ENCODE measurements around the gene ARV1.
"Not testable (repeated sequence)": the region's sequence is repeated elsewhere in the genome, so short reads cannot be mapped to it uniquely, and the experiment has no call there.

Gene ARV1

DNA sequence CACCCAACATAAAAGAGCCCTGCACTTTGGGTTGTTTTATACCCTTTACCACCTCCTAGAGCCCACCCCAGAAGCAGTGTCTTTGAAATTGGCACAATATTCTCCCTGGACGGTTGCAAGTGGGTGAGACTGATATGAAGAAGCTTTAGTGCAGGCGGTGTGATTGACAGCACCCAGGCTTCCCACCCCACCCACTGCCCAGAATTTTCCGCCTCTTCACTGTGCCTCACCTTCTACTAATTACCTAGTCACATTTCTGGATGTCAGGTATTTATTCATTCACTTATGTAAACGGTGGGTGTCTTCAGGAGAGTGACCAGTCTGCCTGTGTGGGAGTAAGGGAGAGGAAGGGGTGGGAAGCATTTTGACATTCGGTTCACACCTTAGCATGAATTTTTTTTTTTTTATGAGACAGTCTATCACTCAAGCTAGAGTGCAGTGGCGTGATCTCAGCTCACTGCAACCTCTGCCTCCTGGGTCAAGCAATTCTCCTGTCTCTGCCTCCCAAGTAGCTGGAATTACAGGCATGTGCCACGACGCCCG, 62.9 kb downstream of the ARV1 start:
- Histone ChIP-seq H3K9ac (ENCODE audit: low read depth, low read length, poor library complexity, severe bottlenecking) (no peak overlapping the region), H3K27me3 (ENCODE audit: insufficient read depth, low read length, poor library complexity, severe bottlenecking) (no peaks in the 10 kb centered on the region)
- TF ChIP-seq EZH2phosphoT487 (IDR thresholded peaks at IDR 0.05; ENCODE audit: borderline replicate concordance) = no peak
- TF ChIP-seq, protein P1, sequence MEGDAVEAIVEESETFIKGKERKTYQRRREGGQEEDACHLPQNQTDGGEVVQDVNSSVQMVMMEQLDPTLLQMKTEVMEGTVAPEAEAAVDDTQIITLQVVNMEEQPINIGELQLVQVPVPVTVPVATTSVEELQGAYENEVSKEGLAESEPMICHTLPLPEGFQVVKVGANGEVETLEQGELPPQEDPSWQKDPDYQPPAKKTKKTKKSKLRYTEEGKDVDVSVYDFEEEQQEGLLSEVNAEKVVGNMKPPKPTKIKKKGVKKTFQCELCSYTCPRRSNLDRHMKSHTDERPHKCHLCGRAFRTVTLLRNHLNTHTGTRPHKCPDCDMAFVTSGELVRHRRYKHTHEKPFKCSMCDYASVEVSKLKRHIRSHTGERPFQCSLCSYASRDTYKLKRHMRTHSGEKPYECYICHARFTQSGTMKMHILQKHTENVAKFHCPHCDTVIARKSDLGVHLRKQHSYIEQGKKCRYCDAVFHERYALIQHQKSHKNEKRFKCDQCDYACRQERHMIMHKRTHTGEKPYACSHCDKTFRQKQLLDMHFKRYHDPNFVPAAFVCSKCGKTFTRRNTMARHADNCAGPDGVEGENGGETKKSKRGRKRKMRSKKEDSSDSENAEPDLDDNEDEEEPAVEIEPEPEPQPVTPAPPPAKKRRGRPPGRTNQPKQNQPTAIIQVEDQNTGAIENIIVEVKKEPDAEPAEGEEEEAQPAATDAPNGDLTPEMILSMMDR (conservative IDR thresholded peaks at IDR 0.05; ENCODE audit: low read length) = no peak

DNA sequence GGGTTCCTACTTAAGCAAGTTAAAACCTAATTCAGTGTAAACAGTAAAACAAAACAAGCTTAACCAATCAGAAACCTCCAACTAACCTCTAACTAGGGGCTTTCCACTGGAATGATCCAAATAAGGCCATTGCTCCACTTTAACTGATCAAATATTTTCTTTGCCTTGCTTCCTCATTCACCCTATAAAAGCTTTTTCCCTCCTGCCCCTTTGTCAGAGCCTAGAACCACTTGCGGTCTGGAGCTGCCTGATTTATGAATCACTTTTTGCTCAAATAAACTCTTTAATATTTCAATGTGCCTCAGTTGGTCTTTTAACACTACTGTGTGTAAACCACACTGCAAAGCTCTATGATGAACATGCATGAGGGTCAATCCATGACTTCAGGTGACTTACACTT, 65.7 kb downstream of the ARV1 start:
- no peaks in the 10 kb centered on the region for H4K20me1 ChIP-seq (ENCODE audit: insufficient read depth, low read length, poor library complexity, severe bottlenecking)

More for the DNA sequence above, 62.9 kb downstream of the ARV1 start:
- Histone ChIP-seq H3K4me1 (ENCODE audit: insufficient read depth, low read length, poor library complexity, severe bottlenecking) (peaks cover 10% of the 10 kb centered on the region), H3K36me3 (ENCODE audit: insufficient read depth, low read length) (no peaks in the 10 kb centered on the region), H4K20me1 (ENCODE audit: insufficient read depth, low read length, poor library complexity, severe bottlenecking) (no peaks in the 10 kb centered on the region), H3K79me2 (ENCODE audit: insufficient read depth, low read length) (no peaks in the 10 kb centered on the region), H3K4me3 (ENCODE audit: low read length, poor library complexity, severe bottlenecking) (no peak overlapping the region), H3F3A (ENCODE audit: low read depth) (no peaks in the 10 kb centered on the region), H3K9me2 (replicated peaks; ENCODE audit: low read depth, low read length) (no peaks in the 10 kb centered on the region), H3K4me2 (ENCODE audit: low read depth, low read length, poor library complexity, severe bottlenecking) (no peak overlapping the region), H3K9me3 (ENCODE audit: insufficient read depth, low read depth, low read length) (no peaks in the 10 kb centered on the region), H2AFZ (ENCODE audit: low read length) (no peak overlapping the region)

DNA sequence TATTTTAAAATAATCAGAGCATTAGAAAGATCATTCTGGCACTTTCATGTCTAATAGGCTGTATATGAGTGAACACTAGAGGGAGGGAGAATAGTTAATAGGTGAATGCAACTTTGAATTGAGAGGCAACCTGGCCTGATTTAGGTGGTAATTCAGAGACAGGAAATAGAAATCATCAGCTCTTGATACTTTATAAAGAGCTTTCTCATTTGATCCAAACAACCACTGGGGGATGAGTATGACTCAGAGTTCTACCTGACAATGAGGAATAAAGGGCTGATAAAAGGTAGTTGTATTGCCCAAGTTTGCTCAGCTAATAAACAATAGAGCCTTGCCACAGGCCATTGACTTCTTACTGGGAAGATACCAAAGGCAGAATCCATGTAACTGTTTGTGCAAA, 66.4 kb downstream of the ARV1 start:
- TF ChIP-seq EZH2phosphoT487 (IDR thresholded peaks at IDR 0.05; ENCODE audit: borderline replicate concordance) = no peak
- TF ChIP-seq, protein P1 (conservative IDR thresholded peaks at IDR 0.05; ENCODE audit: low read length) = no peak; the same call in 1 of the 2 replicates
- Histone ChIP-seq H3K9me2 (replicated peaks; ENCODE audit: low read depth, low read length) (no peaks in the 10 kb centered on the region), H3K4me2 (ENCODE audit: low read depth, low read length, poor library complexity, severe bottlenecking) (no peak overlapping the region), H3K27me3 (ENCODE audit: insufficient read depth, low read length, poor library complexity, severe bottlenecking) (no peaks in the 10 kb centered on the region), H3F3A (ENCODE audit: low read depth) (no peaks in the 10 kb centered on the region), H2AFZ (ENCODE audit: low read length) (no peak overlapping the region), H3K79me2 (ENCODE audit: insufficient read depth, low read length) (no peaks in the 10 kb centered on the region), H3K4me1 (ENCODE audit: insufficient read depth, low read length, poor library complexity, severe bottlenecking) (no peaks in the 10 kb centered on the region), H3K36me3 (ENCODE audit: insufficient read depth, low read length) (no peaks in the 10 kb centered on the region), H3K4me3 (ENCODE audit: low read length, poor library complexity, severe bottlenecking) (no peak overlapping the region), H3K9ac (ENCODE audit: low read depth, low read length, poor library complexity, severe bottlenecking) (no peak overlapping the region), H4K20me1 (ENCODE audit: insufficient read depth, low read length, poor library complexity, severe bottlenecking) (no peaks in the 10 kb centered on the region), H3K9me3 (ENCODE audit: insufficient read depth, low read depth, low read length) (no peaks in the 10 kb centered on the region)

More for the DNA sequence above, 65.7 kb downstream of the ARV1 start:
- Histone ChIP-seq H2AFZ (ENCODE audit: low read length) (no peak overlapping the region), H3K4me3 (ENCODE audit: low read length, poor library complexity, severe bottlenecking) (no peak overlapping the region), H3K4me1 (ENCODE audit: insufficient read depth, low read length, poor library complexity, severe bottlenecking) (no peaks in the 10 kb centered on the region), H3K27me3 (ENCODE audit: insufficient read depth, low read length, poor library complexity, severe bottlenecking) (no peaks in the 10 kb centered on the region), H3K79me2 (ENCODE audit: insufficient read depth, low read length) (no peaks in the 10 kb centered on the region), H3K9me2 (replicated peaks; ENCODE audit: low read depth, low read length) (no peaks in the 10 kb centered on the region), H3K9me3 (ENCODE audit: insufficient read depth, low read depth, low read length) (no peaks in the 10 kb centered on the region), H3K4me2 (ENCODE audit: low read depth, low read length, poor library complexity, severe bottlenecking) (no peak overlapping the region), H3F3A (ENCODE audit: low read depth) (no peaks in the 10 kb centered on the region), H3K36me3 (ENCODE audit: insufficient read depth, low read length) (no peaks in the 10 kb centered on the region), H3K9ac (ENCODE audit: low read depth, low read length, poor library complexity, severe bottlenecking) (no peak overlapping the region)
- no peak for TF ChIP-seq EZH2phosphoT487 (IDR thresholded peaks at IDR 0.05; ENCODE audit: borderline replicate concordance)
- TF ChIP-seq, protein P1 (conservative IDR thresholded peaks at IDR 0.05; ENCODE audit: low read length) = no peak

DNA sequence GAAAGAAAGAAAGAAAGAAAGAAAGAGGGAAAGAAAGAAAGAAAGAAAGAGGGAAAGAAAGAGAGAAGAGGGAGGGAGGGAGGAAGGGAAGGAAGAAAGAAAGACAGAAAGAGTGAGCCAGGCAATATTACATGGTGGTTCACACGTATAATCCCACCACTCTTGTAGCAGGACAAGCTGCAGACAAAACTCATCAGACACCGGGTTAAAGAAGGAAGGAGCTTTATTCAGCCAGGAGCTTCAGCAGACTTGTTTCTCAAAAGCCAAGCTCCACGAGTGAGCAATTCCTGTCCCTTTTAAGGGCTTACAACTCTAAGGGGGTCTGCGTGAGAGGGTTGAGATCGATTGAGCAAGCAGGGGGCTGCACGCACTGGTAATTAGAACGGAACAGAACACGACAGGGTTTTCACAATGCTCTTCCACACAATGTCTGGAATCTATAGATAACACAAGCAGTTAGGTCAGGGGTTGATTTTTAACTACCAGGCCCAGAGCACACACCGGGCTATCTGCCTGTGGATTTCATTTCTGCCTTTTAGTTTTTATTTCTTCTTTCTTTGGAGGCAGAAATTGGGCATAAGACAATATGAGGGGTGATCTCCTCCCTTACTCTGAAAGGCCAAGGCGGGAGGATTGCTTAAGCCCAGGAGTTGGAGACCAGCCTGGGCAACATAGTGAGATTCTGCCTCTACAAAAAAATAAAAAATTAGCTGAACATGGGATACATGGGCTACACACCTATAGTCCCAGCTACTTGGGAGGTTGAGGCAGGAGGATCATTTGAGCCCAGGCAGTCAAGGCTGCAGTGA, 67.2 kb downstream of the ARV1 start:
- H3K27me3 ChIP-seq (ENCODE audit: insufficient read depth, low read length, poor library complexity, severe bottlenecking); H2AFZ ChIP-seq (ENCODE audit: low read length); H3K4me3 ChIP-seq (ENCODE audit: low read length, poor library complexity, severe bottlenecking); H3K9me2 ChIP-seq (replicated peaks; ENCODE audit: low read depth, low read length); H3F3A ChIP-seq (ENCODE audit: low read depth); H4K20me1 ChIP-seq (ENCODE audit: insufficient read depth, low read length, poor library complexity, severe bottlenecking); H3K79me2 ChIP-seq (ENCODE audit: insufficient read depth, low read length); H3K9ac ChIP-seq (ENCODE audit: low read depth, low read length, poor library complexity, severe bottlenecking); H3K4me2 ChIP-seq (ENCODE audit: low read depth, low read length, poor library complexity, severe bottlenecking); H3K4me1 ChIP-seq (ENCODE audit: insufficient read depth, low read length, poor library complexity, severe bottlenecking); H3K9me3 ChIP-seq (ENCODE audit: insufficient read depth, low read depth, low read length); H3K36me3 ChIP-seq (ENCODE audit: insufficient read depth, low read length): not testable (repeated sequence)

Data from Loucy (cell line).